SKM-1 treated with dmso at 0.1 percent for 144 hours (cell line): ENCODE data around the gene LNP1.
"Not testable (repeated sequence)": the region's sequence is repeated elsewhere in the genome, so short reads cannot be mapped to it uniquely, and the experiment has no call there.

Source experiments
- DNase-seq: peaks from one replicate; lab custom pipeline; 2025; ENCODE audit not compliant: unreplicated experiment; lab: John Stamatoyannopoulos, UW

Gene LNP1, protein sequence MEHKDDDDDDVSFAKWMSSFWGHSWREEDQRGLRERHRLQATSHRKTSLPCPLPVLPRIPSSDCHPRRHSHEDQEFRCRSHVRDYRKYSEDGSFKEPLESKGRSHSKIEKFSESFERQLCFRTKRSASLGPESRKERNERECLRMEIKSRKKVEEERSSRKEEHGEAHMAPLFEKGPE

DNA sequence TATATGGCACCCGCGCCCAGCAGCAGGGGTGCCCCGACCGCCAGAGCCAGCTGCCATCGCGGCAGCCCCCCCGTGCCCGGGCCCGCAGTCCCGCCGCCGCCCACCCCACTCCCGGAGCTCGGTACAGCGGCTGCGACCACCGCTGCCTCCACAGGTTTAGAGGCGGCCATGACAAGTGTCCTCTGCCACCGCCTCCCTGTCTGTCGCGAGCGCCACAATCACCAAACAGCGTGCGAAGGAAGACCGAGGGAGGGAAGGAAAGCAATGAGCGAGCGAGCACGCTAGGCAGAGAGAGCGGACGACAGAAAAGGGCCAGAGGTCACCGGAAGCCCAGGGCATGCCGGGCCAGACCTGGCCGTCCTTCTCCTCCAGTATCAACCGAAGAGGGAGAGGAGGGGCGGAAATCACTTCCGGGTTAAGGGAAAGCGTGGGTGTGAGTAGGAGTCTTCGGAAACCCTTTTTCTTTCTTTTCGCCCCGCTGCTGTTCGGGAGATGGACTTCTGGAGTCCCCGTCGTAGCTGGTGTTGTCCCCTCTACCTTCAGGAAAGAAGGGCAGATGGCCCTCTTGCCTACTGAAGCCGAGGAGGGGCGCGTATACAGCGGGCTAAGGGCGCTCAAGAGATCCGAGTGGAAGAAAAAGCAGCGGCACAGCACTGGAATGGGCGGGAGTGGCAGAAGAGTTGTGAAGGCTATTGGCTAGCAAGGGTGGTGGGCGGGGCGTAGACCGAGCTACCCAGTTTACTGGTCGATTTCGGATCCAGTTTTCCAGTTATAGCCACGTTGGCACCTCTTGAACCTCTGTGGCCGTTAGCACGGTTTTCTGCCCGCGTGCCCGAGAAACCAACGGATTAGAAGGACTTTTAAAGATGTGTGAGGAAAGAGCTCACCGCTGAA is at the start of gene LNP1, which contains the start of gene TOMM70:
TSS of gene LNP1 (plus strand) at position 760 of the 894 bp plus-strand sequence. CDS start 28,191 bp downstream, outside the sequence.
TSS of gene TOMM70 (minus strand) at position 310 of the 894 bp plus-strand sequence. CDS start at position 170, 140 bp downstream.
- DNase-seq, result peak; percentile 97

DNA sequence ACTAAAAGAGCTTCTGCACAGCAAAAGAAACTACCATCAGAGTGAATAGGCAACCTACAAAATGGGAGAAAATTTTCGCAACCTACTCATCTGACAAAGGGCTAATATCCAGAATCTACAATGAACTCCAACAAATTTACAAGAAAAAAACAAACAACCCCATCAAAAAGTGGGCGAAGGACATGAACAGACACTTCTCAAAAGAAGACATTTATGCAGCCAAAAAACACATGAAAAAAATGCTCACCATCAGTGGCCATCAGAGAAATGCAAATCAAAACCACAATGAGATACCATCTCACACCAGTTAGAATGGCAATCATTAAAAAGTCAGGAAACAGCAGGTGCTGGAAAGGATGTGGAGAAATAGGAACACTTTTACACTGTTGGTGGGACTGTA is 49.6 kb upstream of the LNP1 start:
- DNase-seq, result not testable (repeated sequence)

DNA sequence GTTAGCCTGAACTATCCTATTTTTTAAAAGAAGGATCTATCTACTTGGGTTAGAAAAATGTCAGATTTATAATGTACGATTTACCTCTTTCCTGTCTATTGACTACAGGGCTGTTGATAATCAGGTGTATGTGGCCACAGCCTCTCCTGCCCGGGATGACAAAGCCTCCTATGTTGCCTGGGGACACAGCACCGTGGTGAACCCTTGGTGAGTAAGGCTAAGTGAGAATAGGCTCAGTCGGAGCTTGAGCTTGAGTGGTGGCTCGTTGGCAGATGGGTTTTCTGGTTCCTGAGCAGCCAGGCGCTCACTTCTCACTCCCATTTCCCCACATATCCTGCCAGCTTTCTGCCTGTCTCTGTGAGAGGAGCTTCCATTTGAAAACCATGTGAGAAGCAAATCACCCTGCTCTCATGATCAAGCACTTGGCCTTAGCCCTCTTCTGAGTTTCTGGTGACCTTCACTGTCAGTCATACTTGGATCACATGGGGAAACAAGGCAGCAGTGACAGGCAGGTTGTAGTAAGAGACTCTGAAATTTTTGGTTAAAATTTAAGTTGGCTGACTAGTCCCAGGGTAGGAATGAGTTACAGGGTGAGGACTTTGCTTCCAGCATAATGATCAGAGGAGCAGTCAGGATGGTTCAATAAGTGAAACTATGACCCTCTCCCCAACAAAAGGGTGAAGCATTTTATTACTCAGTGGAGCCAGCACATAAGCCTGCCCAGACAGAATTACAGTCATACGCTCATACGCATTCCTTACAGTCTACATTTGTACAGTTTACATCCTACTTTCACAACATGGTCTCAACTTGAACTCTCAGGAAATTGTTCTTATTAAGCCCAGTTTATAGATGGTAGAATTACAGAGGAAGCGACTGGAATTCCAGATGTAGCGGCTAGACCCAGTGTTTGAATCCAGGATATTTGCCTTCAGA is 48.8 kb upstream of the LNP1 start:
- no peak for DNase-seq

DNA sequence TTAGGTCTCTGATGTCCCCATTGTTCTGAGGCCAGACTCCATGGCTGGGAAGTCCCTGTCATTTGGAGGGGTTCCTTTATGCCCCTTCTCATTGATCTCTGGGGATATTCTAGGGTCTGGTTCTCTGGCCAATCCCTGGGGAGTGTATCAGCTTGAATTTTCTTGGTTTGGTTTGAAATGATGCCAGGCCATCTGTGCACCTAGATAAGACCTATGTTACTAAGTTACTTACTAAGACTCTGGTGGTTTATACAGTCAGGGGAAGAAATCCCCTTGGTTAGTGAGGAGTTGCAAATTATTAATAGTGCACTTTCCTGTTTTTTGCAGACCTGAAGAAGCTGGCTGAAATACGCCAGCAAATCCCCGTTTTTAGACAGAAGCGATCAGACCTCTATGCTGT is 46.5 kb upstream of the LNP1 start:
- no peak for DNase-seq

DNA sequence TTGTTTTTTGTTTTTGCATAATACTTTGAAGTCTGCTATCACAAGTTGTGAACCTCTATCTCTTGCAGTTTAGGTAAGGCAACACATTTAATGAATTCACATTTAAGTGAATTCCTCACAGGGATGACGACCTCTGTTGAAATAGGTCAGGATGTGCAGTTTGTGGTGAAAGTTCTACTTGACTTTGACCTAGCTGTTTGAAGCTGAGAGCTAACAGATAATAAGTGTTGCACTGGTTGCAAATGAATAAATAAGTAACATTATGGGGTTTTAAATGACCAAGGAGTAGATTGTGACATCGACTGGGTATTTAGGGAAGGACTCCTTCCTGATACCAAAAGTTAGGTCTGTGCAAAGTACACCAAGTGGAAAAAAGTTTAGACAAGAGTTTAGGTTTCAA is 42.9 kb upstream of the LNP1 start:
- DNase-seq, result no peak

DNA sequence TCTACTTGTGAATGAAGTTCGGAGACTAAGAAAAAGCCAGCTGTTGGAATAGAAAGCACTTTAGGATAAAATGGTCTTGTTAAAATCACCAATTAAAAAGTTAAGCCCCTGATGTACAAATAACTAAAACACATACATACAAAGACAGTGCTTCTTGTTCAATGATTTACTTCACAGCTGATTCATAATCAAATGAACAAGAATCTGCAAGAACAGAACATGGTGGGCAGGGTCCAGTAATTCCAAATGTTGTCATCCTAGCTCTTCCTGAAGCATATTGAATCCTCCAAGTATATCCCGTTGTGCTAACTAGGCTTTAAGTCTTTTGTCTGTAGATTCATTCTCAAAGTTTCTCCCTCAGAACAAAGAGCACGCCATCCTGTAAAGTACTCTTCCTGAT is 42.3 kb upstream of the LNP1 start:
- no peak for DNase-seq

DNA sequence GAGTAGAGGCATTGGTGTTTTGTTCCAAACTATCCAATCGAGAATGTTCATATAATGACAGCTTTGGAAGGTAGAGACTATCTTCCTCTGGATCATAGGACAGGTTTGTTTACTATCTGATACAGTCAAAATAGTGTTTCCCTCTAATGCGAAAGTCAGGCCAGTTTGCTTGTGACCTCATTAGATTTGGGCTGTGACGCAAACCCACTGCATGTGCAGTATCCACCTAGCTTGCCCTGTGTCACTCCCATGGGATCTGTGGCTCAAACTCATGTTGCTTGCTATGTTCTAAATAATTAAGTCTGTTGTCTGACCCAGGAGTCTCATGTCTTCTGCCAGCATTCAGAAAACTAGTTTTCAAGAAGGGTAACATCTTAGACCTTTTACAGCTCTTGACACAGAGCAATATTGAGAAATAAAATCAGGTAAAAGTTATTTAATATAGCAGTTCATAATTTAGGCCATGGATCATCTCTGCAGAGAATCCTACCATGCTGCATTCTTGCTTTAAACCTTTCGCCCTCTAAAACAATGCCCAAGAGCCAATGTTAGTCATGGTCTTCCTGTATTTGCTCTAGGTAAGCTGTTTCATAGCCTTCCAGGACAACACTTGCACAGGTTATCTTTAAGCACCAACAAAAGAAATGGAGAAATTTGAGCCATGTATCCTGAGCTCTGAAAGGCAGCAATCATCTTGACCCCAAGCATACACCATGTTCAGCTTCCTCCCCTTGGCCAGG is 40.4 kb upstream of the LNP1 start:
- no peak for DNase-seq

DNA sequence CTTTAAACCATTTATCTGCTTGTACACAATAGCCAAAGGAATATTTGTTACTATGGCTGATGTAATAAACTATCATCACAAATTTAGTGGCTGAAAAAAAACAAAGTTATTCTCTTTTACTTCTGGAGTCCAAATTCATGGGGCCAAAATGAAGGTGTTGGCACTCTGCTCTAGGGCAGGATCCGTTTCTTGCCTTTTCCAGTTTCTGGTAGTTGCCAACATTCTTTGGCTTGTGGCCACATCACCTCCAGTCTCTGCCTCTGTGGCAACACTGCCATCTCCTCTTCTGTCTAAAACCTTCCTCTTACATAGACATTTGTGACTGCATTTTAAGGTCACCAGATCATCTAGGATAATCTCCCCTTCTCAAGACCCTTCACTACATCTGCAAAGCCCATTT is 39.4 kb upstream of the LNP1 start:
- no peak for DNase-seq

DNA sequence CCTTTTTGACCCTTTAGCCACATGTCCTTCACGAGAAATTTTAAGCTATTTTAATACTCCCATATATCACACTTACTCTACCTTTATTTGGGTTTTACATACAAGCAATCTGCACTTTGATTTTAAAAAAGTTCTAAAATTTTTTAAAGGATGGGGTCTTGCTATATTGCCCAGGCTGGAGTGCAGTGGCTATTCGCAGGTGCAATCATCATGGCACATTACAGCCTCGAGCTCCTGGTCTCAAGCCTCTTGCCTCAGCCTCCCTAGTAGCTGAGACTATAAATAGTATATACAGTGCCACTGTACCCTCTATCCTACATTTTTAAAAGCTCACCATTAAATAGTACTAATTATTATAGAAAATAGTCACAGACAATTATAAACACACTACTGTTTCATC is 36.9 kb upstream of the LNP1 start:
- DNase-seq, result no peak

DNA sequence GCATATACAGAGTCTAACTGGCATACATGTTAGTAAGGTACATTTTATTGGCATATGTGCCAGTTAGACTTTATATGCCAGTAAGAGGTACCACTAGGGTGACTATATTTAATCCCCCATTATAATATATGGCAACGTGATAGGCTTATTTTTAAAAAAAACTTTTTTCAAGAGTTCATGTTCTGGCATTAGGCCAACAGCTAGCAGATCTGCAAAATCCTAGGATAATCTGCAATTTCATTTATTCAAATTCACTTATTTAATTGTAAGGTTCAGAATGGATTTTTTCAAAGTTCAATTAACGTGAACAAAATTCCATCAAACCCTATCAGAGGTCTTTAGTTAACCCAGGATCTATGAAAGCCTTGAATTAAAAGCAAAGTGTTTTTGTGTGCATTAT is 34.9 kb upstream of the LNP1 start:
- no peak for DNase-seq

DNA sequence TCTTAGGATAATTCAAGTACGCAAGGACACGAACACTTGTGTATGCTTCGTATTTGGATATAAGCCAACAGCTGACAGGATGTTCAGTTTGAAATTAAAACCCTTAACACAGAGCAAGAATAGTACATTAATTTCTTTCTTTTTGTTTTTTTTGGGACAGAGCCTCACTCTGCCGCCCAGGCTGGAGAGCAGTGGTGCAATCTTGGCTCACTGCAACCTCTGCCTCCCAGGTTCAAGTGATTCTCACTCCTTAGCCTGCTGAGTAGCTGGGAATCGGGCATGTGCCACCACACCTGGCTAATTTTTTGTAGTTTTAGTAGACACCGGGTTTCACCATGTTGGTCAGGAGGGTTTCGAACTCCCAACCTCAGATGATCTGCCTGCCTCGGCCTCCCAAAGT is 32.9 kb upstream of the LNP1 start:
- no peak for DNase-seq

DNA sequence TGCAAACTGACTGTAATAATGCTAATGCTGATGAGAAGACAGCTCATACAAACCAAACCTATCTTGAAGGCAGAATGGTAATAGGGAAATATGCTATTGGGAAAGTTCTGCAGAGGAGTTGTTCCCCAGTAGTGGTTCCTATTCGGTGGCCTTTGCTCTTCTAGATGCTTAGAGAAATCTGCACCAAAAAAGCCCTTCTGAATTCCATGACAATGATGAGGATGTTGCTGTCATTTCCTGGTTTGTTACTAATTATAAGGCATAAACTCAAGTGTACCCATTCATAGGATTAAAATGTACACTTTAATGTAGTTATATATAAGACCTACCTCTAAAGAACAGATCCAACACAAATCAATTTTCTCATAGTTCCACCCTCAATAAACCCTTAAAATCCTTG is 30.6 kb upstream of the LNP1 start:
- DNase-seq, result no peak

DNA sequence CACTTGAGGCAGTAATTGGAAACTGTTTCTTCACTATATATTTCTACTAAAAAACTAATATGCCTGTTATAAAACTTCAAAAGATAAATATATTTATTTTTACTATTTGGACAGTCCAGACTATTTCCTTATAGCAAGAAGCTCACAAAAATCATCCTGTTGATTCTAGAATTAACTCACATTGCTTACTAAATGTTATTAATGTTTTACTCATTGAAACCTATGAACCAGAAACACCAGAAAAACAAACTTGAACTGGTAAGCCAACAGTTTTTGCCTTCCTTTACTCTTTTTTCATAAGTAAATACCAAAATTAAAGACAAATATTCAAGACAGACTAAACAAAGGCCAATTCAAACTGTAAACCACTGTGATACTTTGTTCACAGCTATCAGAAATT is 26.8 kb upstream of the LNP1 start:
- DNase-seq, result no peak

DNA sequence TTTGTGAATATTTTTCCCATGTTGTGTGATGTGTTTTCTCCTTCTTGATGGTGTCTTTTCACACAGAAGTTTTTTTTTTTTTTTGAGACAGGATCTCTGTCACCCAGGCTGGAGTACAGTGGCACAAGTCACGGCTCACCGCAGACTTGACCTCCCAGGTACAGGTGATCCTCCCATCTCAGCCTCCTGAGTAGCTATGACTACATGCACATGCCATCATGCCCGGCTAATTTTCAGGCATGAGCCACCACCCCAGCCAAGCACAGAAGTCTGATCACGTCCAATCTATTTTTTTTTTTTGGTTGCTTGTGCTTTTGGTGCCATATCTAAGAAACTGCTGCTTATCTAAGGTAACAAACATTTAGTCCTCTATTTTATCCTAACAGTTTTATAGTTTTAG is 25.0 kb upstream of the LNP1 start:
- DNase-seq, result no peak

DNA sequence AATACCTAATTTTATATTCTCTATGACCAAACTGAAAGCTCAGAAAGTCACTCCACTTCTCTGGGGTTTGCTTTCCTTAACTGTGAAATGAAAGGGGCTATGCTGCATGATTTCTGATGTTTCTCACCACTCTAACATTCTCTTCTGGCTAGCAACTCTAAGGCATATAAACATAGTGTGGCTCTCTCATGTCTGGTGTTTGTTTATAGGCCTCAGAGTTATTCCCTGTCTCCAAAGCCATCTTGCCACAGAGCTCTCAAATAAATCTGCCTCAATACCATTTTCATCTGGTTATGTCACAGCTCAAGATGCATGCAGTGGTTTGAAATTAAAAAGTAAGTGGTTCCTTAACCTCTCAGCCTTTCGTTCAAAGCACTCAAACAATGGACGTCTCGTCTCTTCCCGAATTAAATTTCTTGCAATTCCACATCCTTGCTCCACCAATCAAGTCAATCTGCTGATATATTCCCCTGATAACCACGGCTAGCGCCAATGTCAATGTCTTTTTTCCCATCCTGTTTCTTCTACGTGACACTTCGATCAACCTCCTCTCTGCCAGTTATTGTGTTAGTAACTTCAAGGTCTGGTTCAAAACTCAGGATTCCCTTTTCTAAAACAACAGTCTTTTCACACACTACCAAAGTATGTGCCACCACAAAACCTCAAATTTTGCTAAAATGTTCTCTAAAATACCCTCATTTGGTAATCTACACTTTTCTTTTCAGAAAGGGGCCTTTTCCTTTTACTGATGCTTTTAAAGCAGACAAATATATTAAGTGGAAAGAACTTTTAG is 16.4 kb upstream of the LNP1 start:
- DNase-seq, result no peak

DNA sequence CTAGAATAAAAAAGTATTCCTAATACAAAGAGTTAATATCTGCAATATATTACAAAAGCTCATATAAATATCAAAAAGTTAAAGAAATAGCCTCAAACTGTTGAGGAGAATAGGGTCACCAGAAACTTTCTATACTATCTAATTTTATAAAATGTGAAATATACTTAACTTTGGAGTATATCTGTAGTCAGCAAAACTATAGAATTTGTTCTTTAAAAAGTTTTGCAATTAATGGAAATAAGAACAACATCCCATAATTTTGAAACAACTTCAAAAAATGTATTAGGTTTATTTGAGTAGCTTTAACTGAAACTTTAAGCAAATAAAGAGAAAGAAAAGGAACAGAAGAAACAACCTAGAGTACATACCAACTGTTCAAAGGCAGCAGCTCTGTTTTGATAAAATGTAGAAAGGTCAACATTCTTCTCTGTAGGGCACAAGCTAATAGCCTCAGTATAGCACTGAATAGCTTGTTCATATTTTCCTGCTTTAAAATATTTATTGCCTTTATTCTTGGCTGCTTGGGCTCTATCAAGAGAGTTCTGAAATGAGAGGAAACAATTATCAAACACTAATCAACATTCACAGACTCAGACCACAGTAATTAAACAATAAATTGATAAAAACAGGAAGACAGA is 14.8 kb upstream of the LNP1 start:
- DNase-seq, result no peak

DNA sequence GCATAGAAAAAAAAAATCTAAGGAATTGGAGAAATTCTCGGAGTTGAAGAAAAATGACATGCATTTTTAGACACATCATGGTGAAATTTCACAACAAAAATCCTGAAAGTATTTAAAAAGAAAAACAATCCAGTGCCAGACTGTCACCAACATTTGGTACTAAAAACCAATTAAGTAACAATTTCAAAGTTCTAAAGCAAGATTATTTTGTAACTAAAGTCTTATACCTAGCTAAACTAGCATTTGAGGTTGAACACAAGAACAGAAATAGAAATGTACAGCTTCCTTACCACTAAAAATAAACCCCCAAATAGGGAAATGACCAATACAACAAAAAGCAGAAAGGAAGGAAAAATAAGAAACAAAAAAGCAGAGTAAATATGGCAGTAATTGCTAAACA is 12.3 kb upstream of the LNP1 start:
- DNase-seq, result no peak

DNA sequence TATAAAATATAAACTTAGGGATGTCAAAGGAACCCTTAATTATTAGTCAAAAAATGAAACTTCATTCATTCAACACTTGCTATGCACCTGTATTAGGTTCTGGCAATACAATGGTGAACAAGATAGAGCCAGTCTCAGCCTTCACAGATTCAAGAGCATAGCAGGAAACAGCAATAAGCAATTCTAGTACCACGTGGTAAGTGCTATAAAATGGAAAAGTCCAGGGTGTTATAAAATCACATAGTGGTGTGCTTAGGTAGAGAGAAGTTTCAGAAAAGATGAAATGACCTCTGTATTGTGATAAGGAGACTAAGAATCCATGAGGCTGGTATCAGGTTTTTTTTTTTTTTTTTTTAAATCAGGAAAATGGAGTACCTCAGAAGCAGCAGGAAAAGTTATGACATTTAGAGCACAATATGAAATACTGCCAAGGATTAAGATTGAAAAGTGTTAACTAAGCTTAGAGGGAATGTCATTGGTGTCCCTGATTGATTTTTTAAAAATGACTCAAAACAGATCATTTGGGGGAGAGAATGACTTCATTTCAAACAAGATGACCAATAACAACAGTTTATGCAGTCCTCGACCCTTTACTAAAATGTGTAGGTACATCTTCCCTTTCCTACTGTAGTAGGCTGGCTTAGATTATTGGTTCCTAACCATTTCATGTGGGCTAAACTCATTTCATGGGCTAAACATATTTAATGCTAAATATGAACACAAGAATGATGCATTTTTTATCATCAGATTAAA is 5.5 kb upstream of the LNP1 start:
- DNase-seq, result no peak

DNA sequence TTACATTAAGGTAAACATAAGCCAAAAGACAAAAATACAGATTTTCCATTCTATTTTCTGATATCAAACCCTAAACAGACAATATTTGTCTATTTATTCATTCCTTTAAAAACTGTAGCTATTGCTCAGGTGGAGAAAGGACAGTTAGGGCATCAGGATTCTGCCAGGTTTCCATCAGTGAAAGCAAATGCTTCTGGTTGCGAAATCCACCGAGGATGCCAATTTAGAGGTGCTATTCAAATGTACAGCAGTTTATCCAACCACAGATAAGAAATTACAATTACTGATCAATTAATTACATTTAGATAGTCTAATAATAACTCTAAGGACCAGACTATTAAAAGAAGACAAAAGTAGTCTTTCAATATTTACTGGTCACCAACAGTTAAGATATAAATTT is 4.4 kb upstream of the LNP1 start:
- DNase-seq, result no peak
